ENCODE results near the gene COL18A1.

DNA sequence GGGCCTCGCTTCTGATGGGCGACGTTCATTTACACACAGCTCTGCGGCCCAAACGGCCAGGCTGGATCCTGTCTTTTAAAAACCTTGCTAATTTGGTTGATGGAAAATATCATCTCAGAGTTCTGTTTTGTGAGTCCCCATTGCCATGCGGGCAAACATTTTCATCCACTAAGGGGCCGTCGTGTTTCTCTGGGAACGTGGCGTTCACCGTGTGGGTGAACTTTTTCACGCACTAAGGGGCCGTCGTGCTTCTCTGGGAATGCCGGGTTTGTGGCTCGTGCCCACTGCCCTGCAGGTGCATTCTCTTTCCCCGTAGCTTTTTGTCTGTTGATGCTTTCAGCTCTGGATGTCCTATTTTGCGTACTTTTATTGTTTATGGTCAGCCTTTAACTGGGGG is 6.8 kb downstream of the COL18A1 start:
- TF ChIP-seq, protein P1, sequence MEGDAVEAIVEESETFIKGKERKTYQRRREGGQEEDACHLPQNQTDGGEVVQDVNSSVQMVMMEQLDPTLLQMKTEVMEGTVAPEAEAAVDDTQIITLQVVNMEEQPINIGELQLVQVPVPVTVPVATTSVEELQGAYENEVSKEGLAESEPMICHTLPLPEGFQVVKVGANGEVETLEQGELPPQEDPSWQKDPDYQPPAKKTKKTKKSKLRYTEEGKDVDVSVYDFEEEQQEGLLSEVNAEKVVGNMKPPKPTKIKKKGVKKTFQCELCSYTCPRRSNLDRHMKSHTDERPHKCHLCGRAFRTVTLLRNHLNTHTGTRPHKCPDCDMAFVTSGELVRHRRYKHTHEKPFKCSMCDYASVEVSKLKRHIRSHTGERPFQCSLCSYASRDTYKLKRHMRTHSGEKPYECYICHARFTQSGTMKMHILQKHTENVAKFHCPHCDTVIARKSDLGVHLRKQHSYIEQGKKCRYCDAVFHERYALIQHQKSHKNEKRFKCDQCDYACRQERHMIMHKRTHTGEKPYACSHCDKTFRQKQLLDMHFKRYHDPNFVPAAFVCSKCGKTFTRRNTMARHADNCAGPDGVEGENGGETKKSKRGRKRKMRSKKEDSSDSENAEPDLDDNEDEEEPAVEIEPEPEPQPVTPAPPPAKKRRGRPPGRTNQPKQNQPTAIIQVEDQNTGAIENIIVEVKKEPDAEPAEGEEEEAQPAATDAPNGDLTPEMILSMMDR (IDR thresholded peaks at IDR 0.05; ENCODE audit: borderline replicate concordance, extremely low read depth, low read length, poor library complexity, severe bottlenecking) = no peak
- no peak for TF ChIP-seq EZH2 (IDR thresholded peaks at IDR 0.05; ENCODE audit: borderline replicate concordance, low read depth, low read length, severe bottlenecking)
